Measurements from ENCODE around the gene ISYNA1.

Gene ISYNA1

DNA sequence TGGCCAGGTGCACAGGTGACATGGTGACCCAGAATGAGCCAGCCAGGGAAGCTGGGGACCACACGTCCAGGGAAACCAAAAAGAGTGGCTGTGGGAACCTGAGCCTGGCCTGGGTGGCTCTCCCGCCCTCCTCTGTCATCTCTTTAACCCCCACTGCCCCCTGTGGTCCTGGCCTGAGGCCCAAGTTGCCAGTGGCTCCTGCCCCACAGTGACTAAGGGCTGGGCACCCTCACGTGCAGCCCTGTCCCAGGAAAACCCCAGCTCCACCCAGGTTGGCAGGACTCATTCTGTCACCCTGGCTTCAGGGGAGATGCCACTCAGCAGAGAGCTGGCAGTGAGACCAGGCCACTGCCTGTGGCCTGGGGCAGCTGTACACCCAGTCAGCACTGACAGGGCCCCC lies 30.6 kb upstream of the ISYNA1 start:
- in situ Hi-C loops (cut with MboI; ENCODE audit: low sequenced_read_pairs): no loop called here

GRCh38 chr19:18467978-18468377 lies 30.0 kb upstream of the ISYNA1 start:
- in situ Hi-C loops (cut with MboI; ENCODE audit: low sequenced_read_pairs): no loop called here

DNA sequence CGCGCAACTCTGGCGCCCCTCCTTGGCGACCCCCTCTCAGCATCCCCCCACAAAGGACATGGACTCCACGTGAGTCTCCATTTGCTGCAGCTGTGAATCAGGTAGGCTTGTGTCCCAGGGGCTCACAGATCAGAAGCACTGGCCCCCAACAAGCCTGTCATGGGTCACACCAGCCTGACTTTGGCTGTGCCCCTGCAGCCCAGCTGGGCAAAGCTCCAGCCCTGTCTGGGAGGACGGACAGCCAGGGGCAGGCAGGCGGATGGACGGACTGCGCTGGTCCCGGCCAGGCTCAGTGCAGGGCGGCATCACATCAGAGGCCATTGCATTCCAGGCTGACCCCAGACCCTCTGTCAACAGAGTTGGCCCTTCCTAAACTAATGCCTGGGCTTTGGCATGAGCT lies 28.4 kb upstream of the ISYNA1 start:
- in situ Hi-C loops (cut with MboI; ENCODE audit: low sequenced_read_pairs): no loop called here

DNA sequence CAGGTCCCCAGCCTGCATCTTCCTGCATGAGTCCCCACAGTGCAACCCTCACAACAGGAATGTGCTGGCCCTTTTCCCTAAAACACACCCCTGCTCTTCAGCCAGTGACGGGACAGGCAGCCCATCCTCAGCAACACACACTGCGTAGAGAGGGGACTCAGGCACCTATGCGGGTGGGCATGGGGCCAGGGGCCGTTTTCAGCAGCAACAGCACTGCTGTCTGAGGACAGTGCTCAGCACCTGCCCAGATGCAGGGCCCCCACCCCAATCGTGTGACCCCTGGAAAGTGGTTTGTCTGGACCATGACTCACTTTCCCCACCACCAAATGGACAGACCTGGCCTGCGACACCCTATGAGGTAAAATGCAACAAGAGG lies 28.0 kb upstream of the ISYNA1 start:
- in situ Hi-C loops (cut with MboI; ENCODE audit: low sequenced_read_pairs): no loop called here

DNA sequence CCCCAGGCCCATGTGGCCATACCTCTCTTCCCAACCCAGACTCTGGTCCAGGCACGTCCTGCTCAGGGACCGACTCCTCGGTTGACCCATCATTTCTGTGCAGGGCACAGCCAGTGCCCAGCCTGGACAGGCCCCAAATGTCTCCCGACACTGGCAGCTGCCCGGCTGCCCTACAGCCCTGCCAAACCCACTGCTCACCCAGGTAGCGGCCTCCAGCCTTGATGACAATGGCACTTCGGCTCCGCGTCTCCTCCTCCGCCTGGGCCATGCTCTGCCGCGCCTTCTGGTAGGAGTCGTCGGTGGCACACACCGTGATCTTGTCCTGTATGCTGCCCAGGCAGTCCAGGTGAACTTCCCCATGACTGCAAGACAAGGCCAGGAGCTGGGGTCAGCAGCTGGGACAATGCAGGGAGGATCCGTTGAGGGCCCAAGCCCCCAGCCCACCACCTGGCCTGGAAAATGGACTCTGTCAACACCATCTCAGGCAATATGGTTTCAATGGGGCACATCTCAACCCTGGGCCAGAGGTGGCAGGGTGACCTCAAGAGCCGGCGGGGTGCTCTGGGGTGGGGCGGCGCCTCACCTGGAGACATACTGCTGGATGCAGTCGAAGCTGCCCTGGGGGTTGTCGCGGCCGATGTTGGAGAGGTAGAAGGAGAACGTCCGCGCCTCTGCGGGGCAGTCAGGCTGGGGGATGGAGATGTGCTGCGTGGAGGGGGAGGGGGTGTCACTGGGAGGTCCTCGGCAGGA lies 27.5 kb upstream of the ISYNA1 start:
- in situ Hi-C loops (cut with MboI; ENCODE audit: low sequenced_read_pairs): no loop called here

DNA sequence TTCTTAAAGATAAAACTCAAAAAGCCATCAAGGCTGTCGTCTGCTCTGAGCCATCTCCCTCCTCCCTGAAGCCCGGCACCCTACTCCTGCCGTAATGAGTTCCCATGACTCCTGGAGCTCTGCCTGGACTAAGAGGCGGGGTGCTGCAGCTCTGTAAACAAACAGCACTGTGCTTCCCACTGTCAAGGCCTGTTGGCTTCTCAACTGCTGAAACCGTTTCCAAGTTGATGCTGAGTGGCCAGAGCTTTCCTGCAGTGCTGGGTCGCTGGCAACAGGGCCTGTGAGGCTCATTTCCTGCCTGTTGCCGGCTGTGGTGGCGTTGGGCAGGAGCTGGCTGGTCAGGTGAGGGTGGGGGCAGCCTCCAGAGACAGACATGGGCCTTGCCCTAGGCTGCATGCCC lies 26.7 kb upstream of the ISYNA1 start:
- in situ Hi-C loops (cut with MboI; ENCODE audit: low sequenced_read_pairs): no loop called here

GRCh38 chr19:18461471-18461870 lies 23.5 kb upstream of the ISYNA1 start:
- in situ Hi-C loops (cut with MboI; ENCODE audit: low sequenced_read_pairs): no loop called here

- in situ Hi-C loops (cut with MboI; ENCODE audit: low sequenced_read_pairs): no loop called here
These were observed 23.0 kb upstream of the ISYNA1 start for GRCh38 chr19:18460900-18461299.

- in situ Hi-C loops (cut with MboI; ENCODE audit: low sequenced_read_pairs): loop anchor here (10.0 kb wide), 1 partner anchor 397 kb away; no protein-coding TSS in a partner anchor
These were observed 19.8 kb upstream of the ISYNA1 start for GRCh38 chr19:18457483-18458331.

DNA sequence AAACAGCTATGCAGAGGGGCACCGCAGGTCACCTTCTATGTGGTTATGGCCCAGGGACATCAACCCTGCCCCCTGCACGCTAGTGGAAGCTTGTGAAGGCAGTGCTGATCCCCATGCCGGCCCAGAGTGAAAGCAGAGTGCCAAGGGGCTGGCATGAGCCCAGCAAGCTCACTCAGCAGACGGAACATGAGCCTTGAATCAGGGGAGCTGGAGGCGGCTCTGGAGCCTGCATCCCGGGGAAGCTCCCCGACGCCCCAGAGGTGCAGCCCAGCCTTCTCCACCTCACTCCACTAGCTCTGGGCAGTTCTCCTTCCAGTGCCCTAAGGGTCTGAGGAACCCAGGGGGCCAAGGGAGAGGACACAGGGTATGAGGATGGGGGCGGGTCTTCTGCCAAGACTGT lies 19.0 kb upstream of the ISYNA1 start:
- in situ Hi-C loops (cut with MboI; ENCODE audit: low sequenced_read_pairs): loop anchor here (10.0 kb wide), 1 partner anchor 398 kb away; no protein-coding TSS in a partner anchor

DNA sequence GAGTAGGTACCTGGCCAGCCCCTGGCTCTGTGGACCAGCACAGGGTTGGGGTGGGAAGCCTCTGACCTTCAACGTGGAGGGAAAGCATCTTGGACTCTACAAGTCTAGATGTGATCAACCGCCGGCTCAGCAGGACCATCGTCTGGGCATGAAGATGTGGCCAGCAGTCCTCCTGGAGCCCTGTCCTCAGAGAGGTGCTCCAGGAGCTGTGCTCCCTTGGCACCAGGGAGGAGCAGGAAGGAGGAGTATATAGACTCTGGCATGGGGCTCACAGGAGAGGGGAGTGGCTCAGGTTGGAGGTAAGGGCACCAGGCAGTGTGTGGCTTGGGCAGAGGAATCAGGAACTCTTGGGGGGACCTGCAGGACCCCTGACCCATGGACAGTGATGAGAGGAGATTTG lies 18.3 kb upstream of the ISYNA1 start:
- in situ Hi-C loops (cut with MboI; ENCODE audit: low sequenced_read_pairs): loop anchor here (10.0 kb wide), 1 partner anchor 399 kb away; no protein-coding TSS in a partner anchor

- in situ Hi-C loops (cut with MboI; ENCODE audit: low sequenced_read_pairs): loop anchor here (10.0 kb wide), 1 partner anchor 401 kb away; no protein-coding TSS in a partner anchor
These were observed 15.5 kb upstream of the ISYNA1 start for GRCh38 chr19:18453269-18454024.

DNA sequence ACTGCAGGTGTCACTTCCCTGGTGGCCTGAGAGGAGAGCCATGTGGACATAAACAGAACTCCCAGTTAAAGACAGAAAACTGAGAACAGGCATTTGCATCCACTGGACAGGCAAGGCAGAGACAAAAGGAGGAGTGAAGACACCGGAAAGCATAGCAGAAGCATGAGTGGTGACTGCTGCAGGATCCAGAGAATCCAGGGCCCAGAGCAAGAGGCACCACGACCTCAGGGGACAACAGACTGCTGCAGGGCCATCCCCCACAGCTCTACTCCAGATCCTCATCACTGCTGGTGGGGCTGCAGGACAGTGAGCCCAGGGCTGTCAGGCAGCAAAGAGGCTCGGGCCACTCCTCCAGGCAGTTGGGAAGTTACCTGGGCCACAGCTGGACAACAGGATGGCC lies 14.5 kb upstream of the ISYNA1 start:
- in situ Hi-C loops (cut with MboI; ENCODE audit: low sequenced_read_pairs): loop anchor here (10.0 kb wide), 1 partner anchor 402 kb away; no protein-coding TSS in a partner anchor

DNA sequence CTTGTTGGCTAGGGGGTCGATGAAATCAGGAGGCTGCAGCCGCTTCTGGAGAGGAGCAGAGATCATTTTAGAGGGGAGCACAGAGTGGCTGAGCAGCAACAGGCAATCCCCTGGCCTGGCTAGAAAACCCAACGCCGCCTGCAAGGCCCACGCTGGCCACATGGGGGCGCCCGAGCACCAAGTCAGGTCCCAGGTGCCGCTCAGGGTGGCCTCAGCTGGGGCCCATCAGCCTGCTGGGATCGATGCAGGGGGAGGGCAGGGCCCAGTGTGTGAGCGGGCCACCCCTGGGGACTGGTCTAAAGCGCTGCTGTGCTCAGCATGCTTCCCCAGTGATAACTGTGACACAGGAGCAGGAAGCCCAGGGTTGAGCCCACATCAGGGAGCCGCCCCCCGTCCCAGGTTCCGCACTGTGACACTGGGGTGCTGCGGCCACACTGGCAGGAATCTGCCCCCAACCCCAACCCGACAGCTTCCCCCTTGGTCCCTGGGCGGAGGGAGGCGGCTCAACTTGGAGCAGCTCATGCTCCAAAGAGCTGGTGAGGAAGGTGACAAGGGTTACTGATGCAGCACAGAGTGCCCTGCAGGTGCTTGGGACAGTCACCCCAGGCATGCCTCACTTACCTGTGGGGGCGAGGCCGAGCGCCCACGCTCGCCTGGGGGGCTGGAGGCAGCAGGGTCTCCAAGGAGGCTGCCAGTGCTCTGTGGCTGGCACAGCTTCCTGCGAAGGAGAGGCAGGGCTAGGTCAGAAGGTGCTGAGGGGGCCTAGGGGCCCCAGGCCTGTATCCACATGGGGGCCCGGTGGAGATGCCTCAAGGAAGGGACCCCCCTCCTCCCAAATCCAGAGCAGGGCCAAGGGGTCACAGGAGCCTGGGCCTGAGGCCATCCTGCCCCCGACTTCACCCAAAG lies 13.3 kb upstream of the ISYNA1 start:
- in situ Hi-C loops (cut with MboI; ENCODE audit: low sequenced_read_pairs): loop anchor here (10.0 kb wide), 1 partner anchor 404 kb away; no protein-coding TSS in a partner anchor

- in situ Hi-C loops (cut with MboI; ENCODE audit: low sequenced_read_pairs): loop anchor here (10.0 kb wide), 1 partner anchor 405 kb away; no protein-coding TSS in a partner anchor
These were observed 12.3 kb upstream of the ISYNA1 start for GRCh38 chr19:18450021-18450930.

DNA sequence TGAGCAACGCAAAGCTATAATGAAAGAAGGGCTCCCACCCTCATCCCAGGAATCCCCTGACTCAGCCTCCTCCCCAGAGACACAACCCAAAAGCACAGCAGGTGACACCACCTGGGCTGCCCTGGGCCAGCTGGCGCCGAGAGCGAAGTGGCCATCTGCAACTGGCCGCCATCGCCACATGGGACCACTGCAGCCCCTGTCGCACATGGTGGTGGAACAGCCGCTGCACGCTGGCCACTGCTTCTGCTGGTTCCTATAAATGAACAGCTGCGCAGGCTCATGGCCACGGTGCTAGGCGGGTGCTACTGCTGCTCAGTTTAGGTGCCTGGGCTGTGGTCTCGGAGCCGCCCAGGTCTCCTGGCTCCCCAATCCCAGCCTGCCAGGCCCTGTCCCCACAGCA lies 11.6 kb upstream of the ISYNA1 start:
- in situ Hi-C loops (cut with MboI; ENCODE audit: low sequenced_read_pairs): no loop called here

GRCh38 chr19:18446811-18447359 lies 9.0 kb upstream of the ISYNA1 start:
- in situ Hi-C loops (cut with MboI; ENCODE audit: low sequenced_read_pairs): no loop called here

- in situ Hi-C loops (cut with MboI; ENCODE audit: low sequenced_read_pairs): no loop called here
These were observed 8.3 kb upstream of the ISYNA1 start for GRCh38 chr19:18446145-18446810.
